Superior temporal gyrus (tissue), 1 donor: ENCODE data around the gene CYP3A4.
"Not testable (repeated sequence)": the region's sequence is repeated elsewhere in the genome, so short reads cannot be mapped to it uniquely, and the experiment has no call there.

Experiments used
- DNase-seq: peaks from one replicate; pipeline ENCODE4 v3.0.0-alpha.2; 2016; ENCODE audit errors: extremely low spot score

Gene CYP3A4

DNA sequence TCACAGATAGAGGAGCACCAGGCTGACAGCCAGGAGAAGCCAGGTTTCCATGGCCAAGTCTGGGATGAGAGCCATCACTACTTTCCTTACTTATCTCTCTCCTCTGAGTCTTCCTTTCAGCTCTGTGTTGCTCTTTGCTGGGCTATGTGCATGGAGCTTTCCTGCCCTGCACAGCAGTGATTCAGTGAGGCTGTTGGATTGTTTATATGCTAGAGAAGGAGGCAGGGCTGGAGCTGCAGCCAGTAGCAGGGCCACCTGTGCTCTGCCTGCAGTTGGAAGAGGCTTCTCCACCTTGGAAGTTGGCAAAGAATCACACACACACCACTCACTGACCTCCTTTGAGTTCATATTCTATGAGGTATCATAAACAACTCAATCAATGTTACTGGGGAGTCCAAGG lies at the start of gene CYP3A4:
CYP3A4 (minus strand) TSS at position 178 of the 400 bp plus-strand sequence; CDS start at position 75, 103 bp downstream.
- DNase-seq = peak; percentile 8

DNA sequence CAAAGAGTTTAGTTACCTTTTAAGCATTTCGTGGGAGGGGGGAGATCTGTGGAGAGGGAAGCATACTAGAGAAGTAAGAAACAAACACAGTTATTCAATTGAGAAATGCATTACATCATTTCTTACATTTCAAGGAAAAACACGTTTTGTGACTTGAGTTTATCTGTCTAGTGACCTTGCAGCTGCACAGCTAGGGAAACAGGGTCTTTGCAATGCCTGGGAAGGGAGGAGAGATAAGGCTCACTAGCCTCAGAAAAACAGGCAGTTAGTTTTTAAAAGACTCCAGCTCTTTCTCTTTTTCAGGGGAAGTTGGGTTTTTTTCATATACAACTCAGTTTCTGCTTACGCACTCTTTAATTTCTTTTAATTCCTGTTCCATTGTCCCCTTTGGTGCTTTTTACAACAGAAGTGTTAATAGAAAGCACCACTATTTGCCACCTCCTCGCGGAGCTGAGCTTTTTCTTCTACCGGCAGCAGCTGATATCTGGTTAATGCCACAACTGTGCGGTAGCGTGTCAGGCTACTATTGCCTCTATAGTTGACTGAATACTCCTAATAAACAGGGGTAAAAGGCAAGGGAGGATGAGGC lies 49.4 kb upstream of the CYP3A4 start:
- DNase-seq = no peak

DNA sequence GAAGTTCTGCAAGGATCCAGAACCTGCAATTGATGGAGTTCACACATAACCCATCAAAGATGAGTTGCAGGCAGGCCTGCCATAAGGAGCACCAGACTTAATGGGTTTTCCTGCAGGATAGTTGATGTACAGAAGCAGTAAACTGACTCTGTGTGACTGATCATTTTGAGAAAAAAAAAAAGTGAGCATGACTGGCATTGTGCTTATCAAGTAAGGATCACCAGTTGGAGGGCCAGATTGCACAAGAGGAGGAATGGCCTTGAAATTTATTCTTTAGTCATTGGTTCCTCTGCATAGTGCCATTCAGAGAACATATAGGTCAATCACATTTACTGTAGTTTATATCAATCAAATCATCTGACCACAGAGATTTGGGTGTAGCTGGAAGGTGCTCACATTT lies 47.6 kb upstream of the CYP3A4 start:
- no peak for DNase-seq

DNA sequence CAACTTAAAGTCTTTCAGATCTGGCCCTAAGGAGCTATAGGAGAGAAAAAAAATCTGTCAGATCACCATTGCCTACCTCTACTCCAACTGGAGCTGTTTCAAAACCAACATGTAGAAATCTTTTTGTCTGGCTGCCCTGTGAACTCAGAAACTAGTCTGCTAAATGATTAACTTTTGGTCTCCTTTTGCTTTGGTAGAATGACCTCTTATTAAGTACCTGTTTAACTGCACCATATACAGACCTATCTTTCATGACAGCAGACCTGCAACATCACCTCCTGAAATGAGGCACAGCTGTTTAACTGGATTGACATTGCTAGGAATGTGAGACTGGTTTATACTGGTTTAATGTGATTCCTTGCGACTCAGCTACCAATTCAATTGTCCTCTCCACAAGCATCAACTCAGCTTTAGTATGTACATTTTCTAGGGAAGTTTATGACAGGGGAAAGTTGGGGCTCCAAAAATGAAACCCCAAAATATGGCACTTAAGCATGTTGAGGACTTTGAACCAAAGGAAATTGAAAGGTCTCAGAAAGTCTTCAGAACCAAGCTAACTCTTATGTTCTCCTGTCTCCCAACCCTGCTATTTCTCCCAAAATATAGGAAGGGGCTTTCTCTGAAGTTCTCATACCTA lies 45.7 kb upstream of the CYP3A4 start:
- DNase-seq = no peak

DNA sequence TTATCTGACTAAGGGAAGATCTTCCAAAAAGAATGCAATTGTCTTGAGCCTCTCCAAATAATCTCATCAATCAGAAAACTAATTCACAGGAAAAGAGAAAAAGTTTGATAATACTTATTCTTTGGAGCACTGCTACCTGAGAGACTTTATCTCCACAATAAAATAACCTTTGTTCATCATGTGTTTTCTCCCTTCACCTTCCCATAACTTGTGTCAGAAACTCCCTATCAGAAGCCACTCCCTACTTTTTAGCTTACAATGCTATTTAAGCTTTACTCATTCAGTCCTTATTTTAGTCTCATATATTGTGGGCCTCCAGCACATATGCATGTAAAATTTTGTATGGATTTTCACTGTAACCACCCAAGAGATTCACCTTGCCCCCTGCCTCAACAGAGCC lies 44.8 kb upstream of the CYP3A4 start:
- DNase-seq = no peak

DNA sequence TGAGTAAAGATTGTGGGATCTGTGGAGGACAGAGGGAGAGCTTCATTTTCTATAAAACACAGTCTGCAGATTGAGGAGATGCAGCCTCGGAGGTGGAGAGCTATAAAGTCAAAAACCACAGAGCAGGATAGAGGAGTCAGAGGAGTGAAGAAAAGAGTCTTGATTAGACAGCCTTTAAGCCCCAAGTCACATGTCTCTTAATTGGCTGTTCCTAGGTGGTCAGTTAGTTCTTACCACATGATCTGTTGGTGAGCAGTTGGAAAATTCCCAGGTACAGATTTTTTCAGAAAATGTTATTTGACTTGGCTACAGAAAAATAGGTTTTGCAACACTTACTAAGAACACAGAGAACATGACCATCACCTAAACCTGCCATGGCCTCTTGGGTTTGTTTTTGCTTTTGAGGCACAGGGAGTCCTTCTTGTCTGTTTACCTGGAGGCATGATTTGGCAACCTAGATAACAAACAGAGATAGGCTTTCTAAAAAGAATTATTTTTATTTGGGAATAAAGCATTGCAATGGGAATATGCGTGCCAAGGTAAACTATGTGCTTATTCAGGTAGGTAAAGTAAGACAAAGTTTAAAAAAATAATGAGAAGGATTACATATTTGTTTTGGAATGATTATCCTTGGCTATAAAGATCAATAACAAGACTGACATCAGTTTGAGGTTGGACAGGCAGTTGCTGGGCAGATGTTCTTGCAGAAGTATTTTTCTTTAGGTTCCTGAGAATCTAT lies 43.2 kb upstream of the CYP3A4 start:
- DNase-seq = no peak

DNA sequence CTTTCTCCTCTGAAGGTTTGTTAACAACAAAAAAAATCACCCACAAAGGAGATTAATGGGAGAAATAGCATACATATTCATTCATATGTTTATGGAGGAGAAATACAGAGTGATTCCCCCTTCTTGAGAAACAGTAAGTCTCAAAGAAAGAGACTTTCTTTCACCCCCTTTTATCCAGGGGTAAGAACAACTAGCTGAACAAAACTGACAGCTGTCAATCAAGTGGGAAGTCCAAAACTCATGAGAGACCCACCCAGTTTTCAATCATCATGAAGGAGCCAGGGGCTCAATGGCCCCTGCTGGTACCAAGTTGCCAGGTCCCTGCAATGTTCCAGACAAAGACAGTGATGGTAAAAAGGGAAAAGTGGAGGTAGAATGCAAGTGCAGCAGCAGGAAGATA lies 41.9 kb upstream of the CYP3A4 start:
- no peak for DNase-seq

DNA sequence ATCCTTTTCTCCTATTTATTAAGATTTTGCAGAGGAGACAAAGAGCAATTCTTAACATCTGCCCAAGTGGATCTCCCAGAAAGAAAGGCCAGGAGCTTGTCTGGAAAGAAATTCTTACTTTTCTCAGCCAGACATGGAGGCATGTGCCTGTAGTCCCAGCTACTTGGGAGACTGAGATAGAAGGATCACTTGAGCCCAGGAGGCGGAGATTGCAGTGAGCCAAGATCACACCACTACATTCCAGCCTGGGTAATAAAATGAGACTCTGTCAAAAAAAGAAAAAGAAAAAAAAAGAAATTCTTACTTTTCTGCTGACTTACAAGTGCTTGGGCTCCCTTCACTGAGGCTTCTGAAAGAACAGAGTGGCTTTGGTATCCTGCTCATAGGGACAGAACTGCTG lies 41.5 kb upstream of the CYP3A4 start:
- no peak for DNase-seq

DNA sequence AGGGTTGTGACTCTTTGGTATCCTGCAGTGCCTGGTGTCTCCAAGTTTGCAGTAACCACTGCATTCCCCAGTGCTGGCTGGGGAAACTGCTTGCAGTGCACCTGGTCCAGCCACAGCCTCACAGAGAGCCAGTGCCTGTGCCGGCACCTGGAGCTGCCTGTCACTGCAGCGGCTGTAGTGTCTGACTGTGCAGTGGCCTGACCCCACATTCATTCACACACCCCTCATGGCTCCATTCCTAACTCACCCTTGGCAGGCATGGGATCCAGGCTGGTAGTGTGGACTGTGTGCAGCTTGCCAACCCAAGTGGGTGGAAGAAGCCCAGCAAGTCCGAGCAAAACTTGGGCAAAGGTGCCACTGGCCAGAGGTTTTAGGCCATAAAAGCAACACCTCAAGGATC lies 40.1 kb upstream of the CYP3A4 start:
- no peak for DNase-seq

DNA sequence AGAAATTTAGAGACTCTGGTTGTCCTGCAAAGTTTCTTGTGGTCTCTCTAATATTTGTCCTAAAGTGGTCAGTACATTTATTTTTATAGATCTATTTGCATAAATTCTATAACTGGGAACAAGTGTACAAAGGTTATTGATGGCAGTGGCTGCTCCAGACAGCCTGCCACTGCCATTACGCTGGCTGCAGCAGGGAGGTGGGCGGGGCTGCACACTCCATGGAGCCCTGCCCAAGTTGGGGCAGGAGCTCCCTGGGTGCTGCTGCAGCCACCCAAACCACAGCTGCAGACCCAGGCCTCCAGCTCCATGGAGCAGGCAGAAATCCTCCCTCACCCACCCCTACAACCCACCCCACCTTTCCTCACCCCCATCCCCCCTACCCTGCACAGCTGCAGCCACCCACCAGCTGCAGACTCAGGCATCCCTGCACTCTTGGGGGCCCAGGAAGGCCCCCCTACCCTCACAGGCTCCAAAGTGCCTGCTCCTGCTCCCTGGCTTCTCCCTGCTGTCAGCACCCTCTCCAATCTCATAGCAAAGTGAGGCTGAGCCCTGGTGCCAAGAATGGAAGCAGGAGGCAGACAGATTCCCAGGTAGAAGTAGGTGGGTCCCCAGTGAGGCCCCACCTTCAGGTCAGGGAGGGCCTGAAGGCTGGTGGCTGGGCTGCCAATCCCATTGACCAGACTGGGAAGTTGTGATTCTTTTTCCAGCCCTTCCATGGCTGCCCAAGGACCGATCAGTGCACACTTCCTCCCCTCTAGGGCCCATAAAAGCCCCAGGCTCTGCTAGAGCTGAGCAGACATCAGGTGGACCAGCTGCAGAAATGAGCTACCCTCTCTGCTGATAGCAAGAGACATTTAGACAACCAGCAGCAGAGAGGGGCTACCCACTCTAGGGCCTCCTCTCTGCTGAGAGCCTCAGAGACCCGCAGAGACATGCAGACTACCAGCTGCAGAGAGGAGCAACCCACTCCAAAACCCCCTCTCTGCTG lies 39.0 kb upstream of the CYP3A4 start:
- DNase-seq = no peak

DNA sequence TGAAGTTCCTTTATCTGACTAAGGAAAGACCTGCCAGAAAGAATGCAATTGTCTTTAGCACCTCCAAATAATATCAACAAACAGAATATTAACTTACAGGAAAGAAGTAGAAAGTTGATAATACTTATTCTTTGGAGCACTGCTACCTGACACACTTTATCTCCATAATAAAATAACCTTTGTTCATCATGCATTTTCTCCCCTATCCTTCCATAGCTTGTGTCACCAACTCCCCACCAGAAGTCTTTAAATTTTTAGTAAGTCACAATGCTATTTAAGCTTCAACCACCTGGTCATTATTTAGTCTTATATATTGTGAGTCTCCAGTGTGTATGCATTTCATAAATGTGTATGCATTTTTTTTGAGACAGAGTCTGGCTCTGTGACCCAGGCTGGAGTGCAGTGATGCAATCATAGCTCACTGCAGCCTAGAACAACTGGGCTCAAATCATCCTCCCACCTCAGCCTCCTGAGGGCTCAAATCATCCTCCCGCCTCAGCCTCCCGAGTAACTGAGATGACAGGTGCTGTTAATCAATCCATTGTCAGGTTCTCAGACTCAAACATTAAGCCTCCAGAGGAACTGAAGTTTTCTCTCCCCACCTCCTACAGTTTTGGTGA lies 36.5 kb upstream of the CYP3A4 start:
- DNase-seq = no peak

DNA sequence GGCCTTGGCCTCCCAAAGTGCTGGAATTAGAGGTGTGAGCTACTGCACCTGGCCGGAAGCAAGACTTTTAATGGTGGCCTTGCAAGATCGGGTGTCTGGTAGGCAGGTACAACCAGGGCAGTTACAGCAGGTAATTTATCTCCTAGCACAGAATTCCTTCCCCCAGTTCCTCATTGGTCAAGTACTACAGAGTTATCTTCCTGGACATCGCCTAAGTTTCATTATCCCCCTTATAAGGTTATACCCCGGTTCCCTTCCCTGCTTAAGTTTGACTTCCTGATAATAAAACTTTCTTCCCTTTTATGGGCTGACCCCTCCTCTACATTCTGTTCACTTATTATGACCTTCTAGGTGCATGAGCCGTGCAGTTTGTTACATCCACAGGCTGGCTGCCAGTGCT lies 24.8 kb upstream of the CYP3A4 start:
- DNase-seq = no peak

DNA sequence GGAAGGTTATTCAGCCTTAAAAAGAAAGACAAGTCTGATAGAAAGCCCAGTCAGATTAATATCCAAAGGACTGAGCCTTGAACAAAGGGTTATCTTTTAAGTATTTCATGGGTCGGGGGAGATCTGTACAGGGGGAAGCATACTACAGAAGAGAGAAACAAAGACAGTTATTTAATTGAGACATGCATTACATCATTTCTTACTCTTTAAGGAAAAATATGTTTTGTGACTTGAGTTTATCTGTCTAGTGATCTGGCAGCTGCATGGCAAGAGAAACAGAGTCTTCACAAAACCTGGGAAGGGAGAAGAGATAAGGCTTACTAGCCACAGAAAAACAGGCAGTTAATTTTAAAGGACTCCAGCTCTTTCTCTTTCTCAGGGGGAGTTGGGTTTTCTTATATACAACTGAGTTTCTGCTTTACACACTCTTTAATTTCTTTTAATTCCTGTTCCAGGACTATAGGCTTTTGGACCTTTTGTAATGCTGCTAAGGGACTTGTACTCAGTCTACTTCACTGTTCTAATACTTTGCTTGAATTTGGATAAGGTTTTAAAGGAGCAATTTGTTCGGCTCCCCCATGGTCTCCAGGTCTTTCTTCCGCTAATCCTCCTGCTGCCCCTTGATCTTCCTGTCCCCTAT lies 23.0 kb upstream of the CYP3A4 start:
- DNase-seq = no peak

DNA sequence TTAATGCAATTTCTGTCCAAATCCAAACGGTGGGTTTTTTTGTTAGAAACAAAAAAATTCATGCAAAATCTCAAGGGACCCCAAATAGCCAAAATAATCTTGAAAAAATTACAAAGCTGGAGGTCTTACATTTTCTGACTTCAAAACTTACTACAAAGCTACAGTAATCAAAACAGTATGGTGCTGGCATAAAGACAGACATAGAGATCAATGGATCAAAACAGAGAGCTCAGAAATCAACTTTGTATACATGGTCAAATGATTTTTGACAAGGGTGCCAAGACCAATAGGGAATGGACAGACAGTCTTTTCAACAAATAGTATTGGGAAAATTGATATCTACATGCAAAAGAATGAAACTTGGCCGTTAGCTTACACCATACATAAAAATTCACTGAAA lies 21.7 kb upstream of the CYP3A4 start:
- no peak for DNase-seq

DNA sequence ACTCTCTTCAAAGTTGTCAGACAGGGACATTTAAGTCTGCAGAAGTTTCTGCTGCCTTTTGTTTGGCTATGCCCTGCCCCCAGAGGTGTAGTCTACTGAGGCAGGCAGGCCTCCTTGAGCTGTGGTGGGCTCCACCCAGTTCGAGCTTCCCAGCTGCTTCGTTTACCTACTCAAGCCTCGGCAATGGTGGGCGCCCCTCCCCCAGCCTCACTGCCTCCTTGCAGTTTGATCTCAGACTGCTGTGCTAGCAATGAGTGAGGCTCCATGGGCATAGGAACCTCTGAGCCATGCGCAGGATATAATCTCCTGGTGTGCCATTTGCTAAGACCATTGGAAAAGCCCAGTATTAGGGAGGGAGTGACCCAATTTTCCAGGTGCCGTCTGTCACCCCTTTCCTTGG lies 19.1 kb upstream of the CYP3A4 start:
- not testable (repeated sequence) for DNase-seq

DNA sequence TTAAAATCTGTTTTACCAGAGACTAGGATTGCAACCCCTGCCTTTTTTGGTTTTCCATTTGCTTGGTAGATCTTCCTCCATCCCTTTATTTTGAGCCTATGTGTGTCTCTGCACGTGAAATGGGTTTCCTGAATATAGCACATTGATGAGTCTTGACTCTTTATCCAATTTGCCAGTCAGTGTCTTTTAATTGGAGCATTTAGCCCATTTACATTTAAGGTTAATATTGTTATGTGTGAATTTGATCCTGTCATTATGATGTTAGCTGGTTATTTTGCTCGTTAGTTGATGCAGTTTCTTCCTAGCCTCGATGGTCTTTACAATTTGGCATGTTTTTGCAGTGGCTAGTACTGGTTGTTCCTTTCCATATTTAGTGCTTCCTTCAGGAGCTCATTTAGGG lies 17.4 kb upstream of the CYP3A4 start:
- not testable (repeated sequence) for DNase-seq

DNA sequence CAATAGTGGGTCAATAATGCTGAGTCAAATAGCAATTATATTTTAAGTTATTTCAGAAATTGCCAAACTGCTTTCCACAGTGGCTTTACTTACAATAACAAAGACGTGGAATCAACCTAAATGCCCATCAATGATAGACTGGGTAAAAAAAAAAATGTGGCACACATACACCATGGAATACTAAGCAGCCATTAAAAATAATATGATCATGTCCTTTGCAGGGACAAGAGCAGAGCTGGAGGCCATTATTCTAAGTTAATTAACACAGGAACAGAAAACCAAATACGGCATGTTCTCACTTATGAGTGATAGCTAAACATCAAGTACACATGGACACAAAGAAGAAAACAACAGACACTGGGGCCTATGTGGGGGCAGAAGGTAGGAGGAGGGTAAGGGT lies 15.0 kb upstream of the CYP3A4 start:
- no peak for DNase-seq

DNA sequence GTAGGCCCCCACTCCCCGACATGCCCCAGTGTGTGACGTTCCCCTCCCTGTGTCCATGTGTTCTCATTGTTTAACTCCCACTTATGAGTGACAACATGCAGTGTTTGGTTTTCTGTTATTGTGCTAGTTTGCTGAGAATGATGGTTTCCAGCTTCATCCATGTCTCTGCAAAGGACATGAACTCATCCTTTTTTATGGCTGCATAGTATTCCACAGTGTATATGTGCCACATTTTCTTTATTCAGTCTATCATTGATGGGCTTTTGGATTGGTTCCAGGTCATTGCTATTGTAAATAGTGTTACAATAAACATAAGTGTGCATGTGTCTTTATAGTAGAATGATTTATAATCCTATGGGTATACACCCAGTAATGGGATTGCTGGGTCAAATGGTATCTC lies 11.9 kb upstream of the CYP3A4 start:
- not testable (repeated sequence) for DNase-seq

DNA sequence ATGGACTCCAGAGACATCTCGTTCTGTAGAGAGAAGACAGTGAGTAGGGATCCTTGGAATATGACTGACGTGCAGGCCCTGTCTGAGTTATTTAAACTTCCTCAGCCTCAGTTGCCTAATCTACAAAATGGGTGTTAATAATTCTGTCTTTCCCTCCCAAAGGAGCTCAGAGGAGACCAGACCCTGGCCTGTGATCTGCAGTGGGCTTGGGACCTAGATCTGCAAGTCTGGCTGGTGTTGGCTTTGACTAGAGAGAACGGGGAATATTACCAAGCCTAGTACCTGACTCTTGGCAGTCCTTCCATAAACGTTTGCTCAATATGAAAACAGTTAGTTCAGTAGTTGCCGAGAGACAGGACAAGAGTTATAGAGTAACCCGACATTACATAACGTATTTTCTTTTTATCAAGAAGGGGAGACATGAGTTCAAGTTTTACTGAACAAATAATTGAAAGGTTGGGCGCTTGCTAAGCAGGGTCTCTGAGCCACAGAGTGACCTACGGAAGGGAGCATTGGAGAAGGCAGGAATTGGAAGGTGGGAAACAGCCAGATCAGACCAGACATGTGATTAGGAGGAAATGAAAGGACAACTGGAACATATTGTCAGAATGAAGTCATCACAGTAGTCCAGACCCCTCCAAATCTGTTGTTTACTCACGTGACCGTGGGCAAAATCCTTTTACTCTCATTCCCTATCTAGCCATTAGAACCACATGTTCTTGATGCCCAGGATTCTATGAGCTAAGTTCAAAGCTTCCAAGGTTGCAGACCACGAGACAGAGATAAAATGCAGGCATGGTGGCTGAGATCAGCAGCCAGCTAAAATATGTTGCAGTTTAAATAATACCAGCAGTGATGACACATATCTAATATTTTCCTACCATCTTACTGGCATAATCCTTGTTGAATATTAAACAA lies 10.9 kb upstream of the CYP3A4 start:
- DNase-seq = no peak

DNA sequence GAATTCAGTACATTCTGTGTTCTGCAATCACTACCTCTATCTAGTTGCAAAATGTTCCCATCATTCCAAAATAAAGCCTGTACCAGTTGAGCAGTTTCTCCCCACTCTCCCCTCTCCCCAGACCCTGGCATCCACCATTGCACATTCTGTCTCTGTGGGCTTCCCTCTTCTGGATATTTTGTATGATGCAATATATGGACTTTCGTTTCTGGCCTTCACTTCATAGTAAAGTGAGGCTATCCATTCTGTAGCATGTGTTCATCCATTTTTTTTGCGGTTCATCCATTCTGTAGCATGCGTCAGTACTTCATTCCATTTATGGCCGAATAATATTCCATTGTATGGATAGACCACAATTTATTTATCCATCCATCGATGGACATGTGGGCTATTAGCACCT lies 9.5 kb upstream of the CYP3A4 start:
- no peak for DNase-seq
